Right lobe of liver (tissue), 6 donors: ENCODE measurements around the gene MFRP. TPM values are rescaled to one million over a fixed set of nuclear protein-coding genes. Genes with fewer than 3 reads are reported as not detected.
"Not testable (repeated sequence)": the region's sequence is repeated elsewhere in the genome, so short reads cannot be mapped to it uniquely, and the experiment has no call there.

ENCODE experiments used
- ATAC-seq, 4 donors: fragments of 200-7000 bp; cut with Tn5 transposase; one replicate each; pipeline ENCODE4 v1.9.1; 2020; ENCODE audit warnings: mild to moderate bottlenecking in 4 of 4, moderate library complexity in 4 of 4
- DNase-seq, 3 donors: peaks; one replicate each; pipeline ENCODE4 v3.0.0-alpha.2; 2020
- H3K27ac ChIP-seq, 3 donors: fragments of 200-600 bp; one replicate each; pipeline ENCODE4 v1.8.0; 2022
- H3K27me3 ChIP-seq, 2 donors: fragments of 200-600 bp; one replicate each; pipeline ENCODE4 v1.8.0; 2022
- H3K36me3 ChIP-seq, 4 donors: fragments of 200-600 bp; sonication (generic) in 1 of 4; one replicate each; pipeline versions ENCODE4 v1.5.1 to v1.8.0; 2017 to 2022; ENCODE audit warnings: control low read depth in 1 of 4
- H3K4me1 ChIP-seq, 4 donors: fragments of 200-600 bp; sonication (generic) in 1 of 4; one replicate each; pipeline versions ENCODE4 v1.5.1 to v1.8.0; 2017 to 2022; ENCODE audit warnings: control low read depth in 1 of 4
- H3K4me3 ChIP-seq, 3 donors: fragments of 200-600 bp; one replicate each; pipeline ENCODE4 v1.8.0; 2022
- H3K9me3 ChIP-seq, 4 donors: fragments of 200-600 bp; sonication (generic) in 1 of 4; one replicate each; pipeline versions ENCODE4 v1.5.1 to v1.8.0; 2017 to 2022; ENCODE audit warnings: control low read depth in 1 of 4
- CTCF ChIP-seq, 4 donors: fragments of 200-600 bp in 3 of 4; fragments of 450-650 bp in 1 of 4; IDR thresholded peaks; one replicate each; pipeline versions ENCODE4 v1.5.1 to v1.8.0; 2016 to 2022; ENCODE audit warnings: antibody characterized with exemption in 4 of 4, mild to moderate bottlenecking in 2 of 4
- POLR2A ChIP-seq: fragments of 450-650 bp; IDR thresholded peaks from one replicate; pipeline ENCODE4 v1.6.1; 2017; ENCODE audit warnings: antibody characterized with exemption, mild to moderate bottlenecking
- WGBS: methylation state at CpG from one replicate; pipeline ENCODE4 v1.1.6; 2018; ENCODE audit warnings: low coverage, low lambda C conversion rate; ENCODE audit not compliant: insufficient coverage; ENCODE audit errors: missing lambda C conversion rate; 5-methylcytosine and 5-hydroxymethylcytosine counted together
- intact Hi-C, 2 donors: fragments of 100-400 bp; cut with DNase I; formaldehyde crosslinking; loops; one replicate each; pipeline versions ENCODE4 v1.11.2 to v1.14.1; 2022
- total RNA-seq, 6 experiments: library from RNA; depleted of rRNA in 2 of 6; stranded (reverse); fragments of >200 nt in 2 of 6; fragmentation: NEBNext Ultra II Directional in 3 of 6; extraction: Animal tissue kit (Norgen Biotek cat#: 25700) in 3 of 6; gene quantifications; one replicate each; pipeline versions ENCODE4 v1.1.0 to v1.2.4, GENCODE V29; 2016 to 2023
- donor health status: DM: no; HTN: yes; CAD: no.
- donor health status: DM: no; HTN: no; CAD: no.
- donor health status: DM: no; HTN: no; CAD: no.
- donor health status: DM: no; HTN: yes; CAD: no.
- donor health status: DM: no; HTN: yes; CAD: no.

The MFRP gene
- total RNA-seq, 6 experiments from 2014 or later, result not detected

- no peak for DNase-seq
- TF ChIP-seq POLR2A, result no peak
- no peak for TF ChIP-seq CTCF (IDR thresholded peaks at IDR 0.05)
- Histone ChIP-seq H3K4me3 (no peak overlapping the region), H3K36me3 (no peaks in the 10 kb centered on the region), H3K4me1 (peaks cover 0 to 11% (median 0%) of the 10 kb centered on the region in 4 donors), H3K9me3 (no peaks in the 10 kb centered on the region), H3K27me3 (no peaks in the 10 kb centered on the region), H3K27ac (no peak overlapping the region)
- ATAC-seq, result no peak
- 80% methylated on average over 2 of the region's 2 CpGs for WGBS
- intact Hi-C loops, result no loop called here
These were observed 37.8 kb upstream of the MFRP start for GRCh38 chr11:119384332-119384731.

GRCh38 chr11:119382513-119382912 lies 36.0 kb upstream of the MFRP start:
- H3K9me3 ChIP-seq, DNase-seq, H3K27ac ChIP-seq, H3K4me3 ChIP-seq, intact Hi-C loops, H3K27me3 ChIP-seq, ATAC-seq, H3K36me3 ChIP-seq: not testable (repeated sequence)
- H3K4me1 ChIP-seq, result peaks cover 0 to 11% (median 0%) of the 10 kb centered on the region in 4 donors
- 85% methylated on average over 11 of the region's 14 CpGs for WGBS

- TF ChIP-seq CTCF (IDR thresholded peaks at IDR 0.05) (no peak), POLR2A (no peak)
- DNase-seq (no peak), ATAC-seq (no peak)
- intact Hi-C loops, result no loop called here
- H3K36me3 ChIP-seq, result no peaks in the 10 kb centered on the region
- peak overlapping the region in 1 of 3 donors; percentile 25 for H3K27ac ChIP-seq
- peak overlapping the region; percentile 32 to 53 (median 48) for H3K4me3 ChIP-seq
- peaks cover 0 to 11% (median 0%) of the 10 kb centered on the region in 4 donors for H3K4me1 ChIP-seq
- WGBS, result 9% methylated on average over 9 of the region's 9 CpGs
- no peaks in the 10 kb centered on the region for H3K27me3 ChIP-seq
- no peaks in the 10 kb centered on the region for H3K9me3 ChIP-seq
These were observed 35.6 kb upstream of the MFRP start for GRCh38 chr11:119382101-119382500.

- Histone ChIP-seq H3K9me3 (no peaks in the 10 kb centered on the region), H3K27me3 (no peaks in the 10 kb centered on the region), H3K36me3 (no peaks in the 10 kb centered on the region), H3K27ac (peak within 1 kb of the TSS in 2 of 3 donors; percentile 34 to 47), H3K4me1 (peaks cover 0 to 15% (median under 1%) of the 10 kb centered on the region in 4 donors), H3K4me3 (peak within 1 kb of the TSS; percentile 42 to 53 (median 48))
- ATAC-seq (peak; percentile 97), DNase-seq (peak; percentile 97 to 98 (median 97))
- TF ChIP-seq POLR2A (peak; percentile 54), CTCF (IDR thresholded peaks at IDR 0.05) (peak; percentile 92 to 96 (median 94))
- WGBS, result 0% methylated on average over 22 of the region's 54 CpGs
- intact Hi-C loops, result no loop called here
These were observed 34.9 kb upstream of the MFRP start, which contains the start of gene USP2 for GRCh38 chr11:119381181-119381988. USP2 (minus strand) TSS chr11:119381690; CDS start chr11:119373480, 8,210 bp downstream.

- Histone ChIP-seq H3K27ac (peak overlapping the region in 1 of 3 donors; percentile 47), H3K4me3 (peak overlapping the region; percentile 42 to 53 (median 48)), H3K36me3 (no peaks in the 10 kb centered on the region), H3K27me3 (no peaks in the 10 kb centered on the region), H3K4me1 (peaks cover 0 to 21% (median 4%) of the 10 kb centered on the region in 4 donors), H3K9me3 (no peaks in the 10 kb centered on the region)
- TF ChIP-seq POLR2A (no peak), CTCF (IDR thresholded peaks at IDR 0.05) (no peak)
- intact Hi-C loops, result no loop called here
- ATAC-seq (no peak), DNase-seq (no peak)
- 10% methylated on average over 10 of the region's 10 CpGs for WGBS
These were observed 34.3 kb upstream of the MFRP start for GRCh38 chr11:119380827-119381180.
